ENCODE results near the gene GPR142.

DNA sequence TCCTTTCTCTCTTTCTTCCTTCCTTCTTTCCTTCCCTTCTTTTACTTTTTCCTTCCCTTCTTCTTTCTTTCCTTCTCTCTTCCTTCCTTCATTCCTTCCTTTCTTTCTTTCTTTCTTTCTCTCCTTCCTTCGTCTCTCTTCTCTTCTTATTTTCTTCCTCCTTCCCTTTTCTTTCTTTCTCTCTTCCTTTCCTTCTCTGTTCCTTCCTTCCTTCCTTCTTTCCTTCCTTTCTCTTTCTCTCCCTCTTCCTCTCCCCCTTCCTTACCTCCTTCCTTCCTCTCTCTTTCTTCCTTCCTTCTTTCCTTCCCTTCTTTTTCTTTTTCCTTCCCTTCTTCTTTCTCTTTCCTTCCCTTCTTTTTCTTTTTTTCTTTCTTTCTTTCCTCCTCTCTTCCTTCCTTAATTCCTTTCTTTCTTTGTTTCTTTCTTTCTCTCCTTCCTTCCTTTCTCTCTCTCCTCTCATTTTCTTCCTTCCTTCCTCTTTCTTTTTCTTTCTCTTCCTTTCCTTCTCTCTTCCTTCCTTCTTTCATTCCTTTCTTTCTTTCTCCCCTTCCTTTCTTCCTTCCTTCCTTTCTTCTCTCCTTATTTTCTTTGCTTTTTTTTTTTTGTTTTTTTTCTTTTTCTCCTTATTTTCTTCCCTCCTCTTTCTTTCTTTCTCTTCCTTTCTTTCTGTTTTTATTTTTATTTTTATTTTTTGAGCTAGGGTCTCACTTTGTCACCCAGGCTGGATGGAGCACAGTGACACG is 22.8 kb downstream of the GPR142 start:
- TF ChIP-seq CREB1 (IDR thresholded peaks at IDR 0.05; ENCODE audit: low read depth) (no peak), CHD4 (IDR thresholded peaks at IDR 0.05) (no peak)

Data from GM12878 (cell line).